Activated T-helper 17 cell treated with anti-CD3 and anti-CD28 coated beads, Interleukin-2, amount 50 U/mL, for 72 hours (primary cell): Measurements from ENCODE around the gene LSM4. TPM values are rescaled to one million over a fixed set of nuclear protein-coding genes. Genes with fewer than 3 reads are reported as not detected.

ENCODE experiments used
- ATAC-seq: fragments of 150-1000 bp; cut with Tn5 transposase; replicated peaks from 2 replicates; pipeline ENCODE4 v1.10.0; 2021; ENCODE audit warnings: mild to moderate bottlenecking, moderate library complexity
- H3K27ac Mint-ChIP-seq: one replicate; pipeline ENCODE4 v1.8.0; 2022; ENCODE audit warnings: mixed read lengths
- H3K27me3 Mint-ChIP-seq: one replicate; pipeline ENCODE4 v1.8.0; 2022; ENCODE audit warnings: mixed read lengths
- H3K36me3 Mint-ChIP-seq: one replicate; pipeline ENCODE4 v1.8.0; 2022; ENCODE audit warnings: low read depth, mild to moderate bottlenecking, mixed read lengths
- H3K4me1 Mint-ChIP-seq: one replicate; pipeline ENCODE4 v1.8.0; 2022; ENCODE audit warnings: mixed read lengths
- H3K4me3 Mint-ChIP-seq: one replicate; pipeline ENCODE4 v1.8.0; 2022; ENCODE audit warnings: mild to moderate bottlenecking, mixed read lengths
- H3K9me3 Mint-ChIP-seq: one replicate; pipeline ENCODE4 v1.8.0; 2022; ENCODE audit warnings: mixed read lengths
- total RNA-seq, 2 donors: library from RNA; stranded (reverse); gene quantifications; one replicate each; pipeline ENCODE4 v1.2.3, GENCODE V29; 2022

LSM4 gene
- total RNA-seq, 2 donors from 2014 or later, result 176 to 252 TPM

DNA sequence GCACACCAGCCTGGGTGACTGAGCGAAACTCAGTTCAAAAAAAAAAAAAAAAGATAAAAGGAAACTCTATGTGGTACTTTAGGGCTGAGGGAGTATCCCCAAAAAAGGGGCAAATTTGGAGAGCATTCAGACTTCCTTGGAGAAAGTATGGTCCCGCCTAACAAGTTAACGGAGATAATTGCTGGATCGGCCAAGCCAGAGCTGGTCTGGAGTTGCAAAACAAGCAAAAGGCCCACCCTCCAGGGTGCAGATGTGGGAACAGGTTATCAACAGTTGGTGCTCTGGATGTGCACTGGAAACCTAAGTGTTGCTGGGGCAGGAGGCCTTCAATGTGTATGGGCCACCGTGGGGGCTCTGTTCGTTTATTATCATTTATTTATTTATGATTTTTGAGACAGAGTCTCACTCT, 51.4 kb downstream of the LSM4 start:
- H3K36me3 Mint-ChIP-seq, result no peaks in the 10 kb centered on the region
- H3K4me3 Mint-ChIP-seq, result no peak overlapping the region
- H3K27me3 Mint-ChIP-seq, result no peaks in the 10 kb centered on the region
- H3K9me3 Mint-ChIP-seq, result no peaks in the 10 kb centered on the region
- ATAC-seq, result no peak
- no peak overlapping the region for H3K27ac Mint-ChIP-seq
- no peaks in the 10 kb centered on the region for H3K4me1 Mint-ChIP-seq

- H3K27me3 Mint-ChIP-seq, result no peaks in the 10 kb centered on the region
- no peak for ATAC-seq
- H3K4me1 Mint-ChIP-seq, result no peaks in the 10 kb centered on the region
- H3K36me3 Mint-ChIP-seq, result no peaks in the 10 kb centered on the region
- no peak overlapping the region for H3K4me3 Mint-ChIP-seq
- H3K27ac Mint-ChIP-seq, result no peak overlapping the region
- no peaks in the 10 kb centered on the region for H3K9me3 Mint-ChIP-seq
Observed at GRCh38 chr19:18270326-18270725, 52.5 kb downstream of the LSM4 start.

- no peaks in the 10 kb centered on the region for H3K36me3 Mint-ChIP-seq
- H3K4me1 Mint-ChIP-seq, result no peaks in the 10 kb centered on the region
- H3K4me3 Mint-ChIP-seq, result no peak overlapping the region
- H3K27ac Mint-ChIP-seq, result no peak overlapping the region
- no peaks in the 10 kb centered on the region for H3K9me3 Mint-ChIP-seq
- H3K27me3 Mint-ChIP-seq, result no peaks in the 10 kb centered on the region
- no peak for ATAC-seq
Observed at GRCh38 chr19:18269070-18269723, 53.7 kb downstream of the LSM4 start.

DNA sequence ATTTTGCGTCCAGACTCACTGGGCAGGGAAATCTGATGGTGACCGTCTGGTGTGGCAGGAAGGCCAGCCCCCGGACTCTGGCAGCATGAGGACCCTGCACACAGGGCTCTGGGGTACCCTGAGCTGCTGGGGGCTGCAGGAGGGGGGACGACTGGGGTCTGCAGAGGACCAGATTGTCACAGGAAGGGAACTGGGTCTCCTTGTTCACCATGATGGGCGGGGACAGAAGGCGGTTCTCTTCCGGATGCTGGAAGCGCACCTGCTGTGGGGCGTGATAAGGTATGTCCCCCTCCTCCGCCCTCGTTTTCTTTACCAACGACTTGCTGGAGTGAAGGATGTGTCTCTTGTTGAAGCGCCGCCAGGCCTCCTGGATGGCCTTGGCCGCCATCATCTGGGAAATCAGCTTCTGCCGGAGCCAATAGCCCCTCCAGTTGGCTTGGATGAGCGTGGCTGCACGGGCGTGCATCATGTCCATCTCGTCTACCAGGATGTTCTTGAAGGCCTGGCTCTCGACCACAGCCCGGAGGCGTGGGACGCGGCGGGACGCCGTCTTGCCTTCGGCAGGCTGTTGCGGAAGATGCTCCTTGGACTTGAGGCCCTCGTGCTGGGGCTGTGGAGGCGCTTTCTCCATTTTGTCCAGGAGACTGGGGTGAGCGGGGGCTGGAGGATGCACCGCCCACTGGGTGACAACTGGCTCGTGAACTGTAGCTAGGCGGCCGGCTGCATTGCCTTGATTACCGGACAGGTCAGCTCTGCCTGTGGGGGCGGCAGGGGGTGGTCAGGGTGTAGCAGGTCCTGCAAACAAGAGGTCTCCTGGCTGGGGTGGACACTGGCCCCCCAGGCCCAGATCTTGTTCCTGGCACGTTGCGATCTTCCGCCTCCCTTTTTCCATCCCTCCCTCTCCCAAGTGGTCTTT, 55.8 kb downstream of the LSM4 start:
- no peaks in the 10 kb centered on the region for H3K36me3 Mint-ChIP-seq
- no peak overlapping the region for H3K4me3 Mint-ChIP-seq
- H3K27ac Mint-ChIP-seq, result no peak overlapping the region
- ATAC-seq, result no peak
- H3K27me3 Mint-ChIP-seq, result no peaks in the 10 kb centered on the region
- H3K9me3 Mint-ChIP-seq, result no peaks in the 10 kb centered on the region
- H3K4me1 Mint-ChIP-seq, result no peaks in the 10 kb centered on the region

GRCh38 chr19:18265582-18265981, 57.3 kb downstream of the LSM4 start:
- no peak overlapping the region for H3K4me3 Mint-ChIP-seq
- no peaks in the 10 kb centered on the region for H3K9me3 Mint-ChIP-seq
- no peaks in the 10 kb centered on the region for H3K4me1 Mint-ChIP-seq
- no peaks in the 10 kb centered on the region for H3K36me3 Mint-ChIP-seq
- ATAC-seq, result no peak
- no peak overlapping the region for H3K27ac Mint-ChIP-seq
- no peaks in the 10 kb centered on the region for H3K27me3 Mint-ChIP-seq

GRCh38 chr19:18264971-18265540, 57.8 kb downstream of the LSM4 start:
- no peaks in the 10 kb centered on the region for H3K4me1 Mint-ChIP-seq
- H3K4me3 Mint-ChIP-seq, result no peak overlapping the region
- H3K27me3 Mint-ChIP-seq, result no peaks in the 10 kb centered on the region
- H3K36me3 Mint-ChIP-seq, result no peaks in the 10 kb centered on the region
- H3K27ac Mint-ChIP-seq, result no peak overlapping the region
- no peaks in the 10 kb centered on the region for H3K9me3 Mint-ChIP-seq
- ATAC-seq, result no peak

DNA sequence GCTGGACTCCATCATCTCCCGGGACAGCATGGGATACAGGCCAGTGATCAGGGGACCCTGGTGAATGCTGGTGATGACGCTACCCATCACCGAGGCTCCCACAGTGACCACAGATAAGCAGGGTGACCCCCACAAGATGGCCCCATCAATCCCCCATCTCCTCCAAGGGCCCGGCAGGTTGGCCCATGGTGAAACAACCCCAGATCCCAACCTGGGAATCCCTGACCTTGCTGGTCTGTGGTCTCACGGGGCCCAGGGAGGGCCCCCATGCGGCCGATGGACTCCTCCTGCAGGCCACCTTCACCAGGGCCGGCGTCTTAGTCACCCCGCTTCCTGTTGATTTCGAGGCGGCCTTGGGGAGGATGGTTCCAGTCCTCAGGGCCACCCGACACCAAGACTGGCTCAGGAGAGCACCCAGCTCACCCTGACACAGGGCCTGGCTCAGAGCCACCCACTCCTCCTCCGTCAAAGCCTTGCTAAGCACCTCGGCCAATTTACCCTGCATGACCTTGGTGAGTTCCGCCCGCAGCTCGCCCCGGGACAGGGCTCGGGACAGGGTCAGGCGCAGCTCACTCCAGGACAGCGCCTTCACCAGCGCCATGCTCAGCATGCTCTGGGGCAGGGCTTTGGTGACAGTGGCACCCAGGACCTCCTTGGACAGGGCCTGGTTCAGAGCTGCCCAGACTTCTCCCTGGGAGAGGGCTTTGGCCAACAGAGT, 58.6 kb downstream of the LSM4 start:
- Mint-ChIP-seq H3K4me3 (no peak overlapping the region), H3K4me1 (no peaks in the 10 kb centered on the region), H3K27ac (no peak overlapping the region), H3K36me3 (no peaks in the 10 kb centered on the region), H3K9me3 (no peaks in the 10 kb centered on the region), H3K27me3 (no peaks in the 10 kb centered on the region)
- ATAC-seq, result no peak

DNA sequence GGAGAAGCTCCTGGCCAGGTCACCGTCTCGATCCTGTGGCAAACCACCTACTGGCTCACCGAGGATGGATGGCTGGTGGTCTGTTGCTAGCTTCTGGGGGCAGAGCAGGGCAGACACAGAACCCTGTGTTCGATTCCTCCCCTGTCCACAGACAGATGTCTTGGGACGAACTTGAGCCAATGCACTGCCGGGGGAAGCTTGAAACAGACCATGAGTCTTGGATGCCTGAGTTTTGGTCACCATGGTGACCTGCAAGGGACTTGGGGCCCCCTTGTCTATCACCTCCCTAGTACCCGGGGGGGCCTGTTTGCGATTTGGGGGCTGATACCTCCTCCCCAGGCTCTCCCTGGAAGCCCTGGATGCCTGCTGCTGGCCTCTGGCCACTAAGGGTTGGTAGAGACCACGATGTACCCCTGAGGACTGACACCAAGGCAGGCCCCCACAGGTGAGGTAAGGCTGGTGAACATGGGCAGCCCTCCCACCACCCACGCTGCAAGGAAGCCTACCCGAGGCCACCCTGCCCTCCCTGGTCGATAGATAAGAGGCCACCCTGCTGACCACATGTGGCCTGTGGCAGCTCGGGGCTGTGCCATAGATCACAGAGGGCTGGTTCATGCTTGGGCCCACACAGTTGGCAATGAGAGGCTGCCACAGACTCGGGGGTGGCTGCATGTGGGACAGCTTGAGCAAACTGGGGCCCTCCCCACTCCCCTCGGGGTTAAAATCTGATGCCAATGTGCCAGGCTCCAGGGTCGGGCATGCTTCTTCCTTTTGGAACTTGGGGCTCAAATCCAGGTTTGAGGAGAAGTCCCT, 59.3 kb downstream of the LSM4 start:
- Mint-ChIP-seq H3K9me3 (no peaks in the 10 kb centered on the region), H3K4me1 (no peaks in the 10 kb centered on the region), H3K27me3 (no peaks in the 10 kb centered on the region), H3K36me3 (no peaks in the 10 kb centered on the region), H3K27ac (no peak overlapping the region), H3K4me3 (no peak overlapping the region)
- no peak for ATAC-seq

DNA sequence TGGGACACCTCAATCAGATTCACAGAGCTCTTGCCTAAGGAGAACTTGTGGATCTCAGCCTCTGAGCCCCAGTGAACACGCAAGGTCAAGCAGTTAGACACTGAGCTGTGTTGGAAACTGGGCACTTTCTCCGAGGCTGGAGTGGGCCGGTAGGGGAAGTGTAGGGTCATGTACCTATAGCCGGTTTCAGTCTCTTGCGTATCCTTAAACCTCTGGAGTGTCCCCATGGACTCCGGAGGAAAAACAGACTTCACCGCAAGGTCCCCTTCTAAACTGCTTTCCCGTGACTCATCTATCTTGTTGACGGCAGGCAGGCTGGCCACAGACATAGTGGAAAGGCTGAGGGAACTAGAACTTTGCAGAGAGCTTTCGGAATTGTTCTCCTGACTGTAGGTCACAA, 60.0 kb downstream of the LSM4 start:
- Mint-ChIP-seq H3K27me3 (no peaks in the 10 kb centered on the region), H3K4me3 (no peak overlapping the region), H3K9me3 (no peaks in the 10 kb centered on the region), H3K4me1 (no peaks in the 10 kb centered on the region), H3K36me3 (no peaks in the 10 kb centered on the region), H3K27ac (no peak overlapping the region)
- ATAC-seq, result no peak

GRCh38 chr19:18262144-18262543, 60.7 kb downstream of the LSM4 start:
- H3K9me3 Mint-ChIP-seq, result no peaks in the 10 kb centered on the region
- H3K27ac Mint-ChIP-seq, result no peak overlapping the region
- no peak for ATAC-seq
- H3K4me1 Mint-ChIP-seq, result no peaks in the 10 kb centered on the region
- H3K36me3 Mint-ChIP-seq, result no peaks in the 10 kb centered on the region
- no peaks in the 10 kb centered on the region for H3K27me3 Mint-ChIP-seq
- no peak overlapping the region for H3K4me3 Mint-ChIP-seq

DNA sequence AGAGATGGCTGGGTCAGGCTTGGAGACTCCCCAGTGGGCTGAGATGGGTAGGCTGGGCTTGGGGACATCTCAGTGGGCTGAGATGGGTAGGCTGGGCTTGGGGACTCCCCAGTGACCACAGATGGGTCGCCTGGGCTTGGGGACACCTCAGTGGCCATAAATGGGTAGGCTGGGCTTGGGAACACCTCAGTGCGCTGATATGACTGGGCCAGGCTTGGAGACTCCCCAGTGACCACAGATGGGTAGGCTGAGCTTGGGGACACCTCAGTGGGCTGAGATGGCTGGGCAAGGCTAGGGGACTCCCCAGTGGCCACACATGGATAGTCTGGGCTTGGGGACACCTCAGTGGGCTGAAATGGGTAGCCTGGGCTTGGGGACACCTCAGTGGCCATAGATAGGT, 61.4 kb downstream of the LSM4 start:
- Mint-ChIP-seq H3K36me3 (no peaks in the 10 kb centered on the region), H3K27ac (no peak overlapping the region), H3K27me3 (no peaks in the 10 kb centered on the region), H3K9me3 (no peaks in the 10 kb centered on the region), H3K4me1 (no peaks in the 10 kb centered on the region), H3K4me3 (no peak overlapping the region)
- no peak for ATAC-seq

DNA sequence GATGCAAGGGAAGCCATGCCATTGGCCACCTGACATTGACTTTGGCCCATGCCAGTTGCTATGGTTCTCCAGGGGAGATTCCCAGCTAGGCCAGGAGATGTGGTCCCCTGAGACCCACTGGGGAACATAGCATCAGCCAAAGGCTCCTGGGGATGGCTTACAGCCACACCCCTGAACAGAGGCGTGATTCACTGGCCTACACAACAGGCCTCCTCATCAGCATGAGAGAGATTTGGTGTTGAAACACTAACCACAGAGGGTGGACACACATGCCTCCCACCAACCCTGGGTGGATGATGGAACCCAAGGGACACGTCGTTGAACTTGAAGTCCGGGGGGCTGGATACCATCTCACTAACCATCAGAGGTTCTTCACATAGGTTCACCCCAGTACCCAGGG, 63.0 kb downstream of the LSM4 start:
- Mint-ChIP-seq H3K4me1 (no peaks in the 10 kb centered on the region), H3K36me3 (no peaks in the 10 kb centered on the region), H3K9me3 (no peaks in the 10 kb centered on the region), H3K27me3 (no peaks in the 10 kb centered on the region), H3K27ac (no peak overlapping the region), H3K4me3 (no peak overlapping the region)
- ATAC-seq, result no peak

DNA sequence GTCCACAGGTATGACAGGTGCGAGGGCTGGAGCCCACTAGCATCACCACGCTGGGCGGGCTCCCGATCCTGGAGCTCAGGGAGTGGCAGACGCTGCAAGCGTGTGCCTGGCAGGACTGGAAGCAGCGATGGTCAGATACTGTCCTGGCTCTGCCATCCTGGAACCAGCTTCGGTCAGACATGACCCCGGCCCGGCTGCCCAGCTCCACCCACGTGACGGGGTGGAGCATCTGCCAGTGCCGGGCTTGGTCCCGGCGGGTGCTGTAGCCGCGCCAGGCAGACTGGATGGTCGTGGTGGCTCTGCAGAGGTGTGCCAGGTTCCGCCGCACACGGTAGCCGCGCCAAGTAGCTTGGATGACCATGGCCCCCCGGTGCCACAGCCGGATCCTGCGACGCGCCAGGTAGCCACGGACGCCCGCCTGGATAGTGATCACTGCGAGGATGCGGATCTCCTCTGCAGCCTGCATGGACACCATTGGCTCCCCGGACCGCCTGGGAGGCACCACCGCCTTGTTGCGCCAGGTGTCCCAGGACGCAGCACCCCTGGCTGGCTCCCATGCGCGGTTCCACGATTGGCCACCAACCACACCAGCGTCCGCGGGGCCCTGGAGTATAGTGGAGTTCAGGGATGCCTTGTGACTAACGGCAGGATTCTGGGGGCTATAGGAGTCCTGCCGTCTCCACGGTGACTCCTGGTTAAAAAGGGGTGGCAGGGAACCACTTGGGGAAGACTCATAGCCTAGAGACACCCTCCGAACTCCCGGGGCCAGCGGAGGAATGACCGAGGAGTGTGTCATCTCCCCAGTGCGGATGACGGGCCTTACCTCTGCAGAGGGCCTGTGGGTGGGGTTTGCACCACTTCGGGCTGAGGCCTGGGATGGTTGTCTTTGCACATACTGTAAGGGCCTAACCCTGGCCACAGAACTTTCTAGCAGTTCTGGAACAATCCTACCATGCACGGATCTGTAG, 65.1 kb downstream of the LSM4 start:
- Mint-ChIP-seq H3K27me3 (peaks cover 3% of the 10 kb centered on the region), H3K27ac (no peak overlapping the region), H3K4me3 (no peak overlapping the region), H3K9me3 (no peaks in the 10 kb centered on the region), H3K4me1 (no peaks in the 10 kb centered on the region), H3K36me3 (no peaks in the 10 kb centered on the region)
- no peak for ATAC-seq
